Hippocampal formation (tissue), 2 donors: ENCODE measurements around the gene CARMIL1.

ENCODE experiments used
- DNase-seq, 2 donors: peaks; one replicate each; lab custom pipeline; 2025; lab: John Stamatoyannopoulos, UW

The CARMIL1 gene

DNA sequence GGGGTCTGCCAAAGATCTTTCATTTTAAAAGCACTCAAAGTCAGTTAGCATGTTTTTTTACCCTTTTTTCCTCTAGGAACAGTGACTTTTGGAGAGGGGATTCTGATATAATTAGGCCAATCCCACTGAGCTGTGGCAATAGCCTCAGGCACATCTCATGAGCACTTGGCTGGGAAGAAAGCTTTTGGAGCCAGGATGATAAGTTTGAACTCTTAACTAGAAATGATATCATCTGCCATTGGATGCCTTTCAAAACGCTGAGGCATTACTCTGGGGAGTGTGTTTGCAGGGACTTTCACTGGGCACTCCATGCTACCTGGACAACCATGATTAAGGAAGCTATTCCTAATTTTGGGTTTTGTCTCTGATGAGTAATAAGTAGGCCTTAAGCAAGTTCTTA lies 376.5 kb downstream of the CARMIL1 start:
- DNase-seq, result no peak

DNA sequence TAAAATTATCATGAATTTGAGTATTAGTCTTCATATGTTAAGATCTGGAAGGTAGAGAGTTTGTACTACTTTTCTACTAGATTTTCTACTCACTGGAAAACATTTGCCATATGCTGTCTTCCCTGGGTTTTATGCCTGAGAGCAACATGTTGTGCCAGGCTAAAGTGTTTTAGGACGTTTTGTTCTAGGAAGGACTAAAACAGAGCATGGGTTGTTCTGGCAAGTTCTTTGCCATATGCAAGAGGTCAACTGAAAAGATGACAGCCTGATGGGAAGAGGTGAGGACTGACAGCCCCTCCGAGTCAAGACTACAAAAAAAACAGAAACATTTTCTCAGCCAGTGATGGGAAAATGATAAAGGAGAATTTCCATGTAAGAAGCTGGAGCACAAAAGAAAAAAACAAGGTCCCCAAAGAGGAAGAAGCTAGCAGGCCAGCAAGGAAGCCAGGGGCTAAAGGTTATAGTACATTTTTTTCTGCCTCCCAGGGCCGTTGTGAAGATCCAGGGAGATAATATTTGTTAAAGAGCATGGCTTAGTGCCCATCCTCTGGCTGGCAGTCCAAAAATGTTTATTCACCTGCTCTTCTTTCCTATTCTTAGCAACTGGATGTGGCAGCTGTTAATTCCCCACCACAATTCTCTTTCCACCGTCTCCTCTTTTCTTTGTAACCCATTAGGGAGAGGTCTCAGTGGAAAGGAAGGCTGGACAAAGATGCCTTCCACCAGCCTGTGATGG lies 380.6 kb downstream of the CARMIL1 start:
- DNase-seq, result no peak

DNA sequence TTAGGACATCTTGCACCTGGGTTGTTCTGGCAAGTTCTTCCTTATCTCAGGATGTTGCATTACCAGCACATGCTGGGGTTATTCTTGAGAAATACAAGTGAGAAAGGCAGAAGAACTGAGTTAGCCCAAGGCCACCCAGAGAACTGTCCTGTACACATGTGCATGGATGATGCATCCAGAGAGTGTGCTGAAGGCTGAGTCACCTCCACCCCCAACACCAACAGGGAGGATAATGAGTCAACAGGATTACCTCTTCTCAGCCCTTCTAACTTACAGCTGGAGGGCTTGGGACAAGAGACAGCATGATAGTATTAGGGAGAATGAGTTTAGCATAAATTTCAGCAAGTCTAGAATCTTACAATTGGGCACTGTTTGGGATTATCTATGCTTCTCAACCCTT lies 381.3 kb downstream of the CARMIL1 start:
- no peak for DNase-seq

DNA sequence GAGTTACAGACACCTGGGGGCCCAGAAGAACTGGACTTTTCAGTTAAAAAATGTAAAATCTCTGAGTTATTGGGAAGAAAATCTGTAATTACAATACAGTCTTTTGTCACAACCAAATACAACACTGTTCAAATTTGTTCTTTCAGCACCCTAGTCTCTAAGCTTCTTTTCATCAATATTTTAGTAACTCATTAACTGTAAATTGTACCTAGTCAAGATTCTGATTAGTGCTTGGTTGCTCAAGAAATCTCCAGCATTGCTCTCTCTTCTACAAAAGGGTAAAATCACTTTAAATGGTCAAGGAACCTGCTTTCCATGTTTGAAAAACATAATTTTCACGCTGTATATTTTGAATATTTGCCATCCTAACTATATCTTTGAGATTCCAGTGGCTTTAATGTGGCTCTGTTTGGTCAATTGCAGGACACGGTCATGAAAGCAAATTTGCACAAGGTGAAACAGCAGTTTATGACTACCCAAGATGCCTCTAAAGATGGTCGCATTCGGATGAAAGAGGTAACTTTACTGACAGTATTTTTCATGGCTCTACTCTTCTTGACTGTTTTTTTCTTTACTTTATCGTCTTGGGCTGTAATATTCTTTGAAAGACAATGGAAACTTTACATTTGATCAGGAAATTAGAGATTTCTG lies 382.1 kb downstream of the CARMIL1 start:
- no peak for DNase-seq

DNA sequence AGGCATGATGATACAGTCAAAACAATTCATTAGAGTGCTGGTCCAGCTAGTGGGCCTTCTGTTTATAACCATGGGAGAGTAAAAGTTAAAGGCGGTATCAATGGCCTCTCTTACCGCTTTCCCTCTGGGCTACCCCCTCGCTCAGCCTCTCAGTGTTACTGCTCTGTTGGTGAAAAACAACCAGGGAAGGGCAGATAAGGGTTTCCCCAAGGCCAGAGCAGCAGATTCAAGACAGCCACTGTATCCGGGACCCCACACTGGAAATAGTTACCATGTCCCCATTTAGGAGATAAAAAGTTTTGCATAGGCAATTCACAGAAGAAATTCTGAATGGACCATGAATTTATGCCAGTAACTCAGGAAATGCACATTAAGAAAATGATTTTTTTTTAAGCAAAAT lies 386.3 kb downstream of the CARMIL1 start:
- no peak for DNase-seq

DNA sequence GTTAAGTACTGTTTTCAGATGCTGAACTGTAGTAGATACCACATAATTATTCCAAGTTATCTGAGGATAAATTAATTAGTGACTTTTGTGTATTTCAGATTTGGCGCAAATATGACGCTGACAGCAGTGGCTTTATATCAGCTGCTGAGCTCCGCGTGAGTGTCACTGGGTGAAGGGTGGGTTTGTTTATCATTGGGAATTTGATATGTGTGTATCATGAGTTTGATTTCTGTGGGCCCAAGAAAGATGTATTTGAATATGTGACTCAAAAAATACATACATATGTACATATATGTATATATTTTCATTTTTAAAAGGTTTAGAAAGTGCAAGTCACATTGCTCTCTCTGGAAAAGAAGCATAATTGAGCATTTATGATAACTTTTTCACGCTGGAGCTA lies 390.2 kb downstream of the CARMIL1 start:
- DNase-seq, result no peak
